HG02981 (cell line): ENCODE measurements around the gene SLC4A4.

Source experiments
- ATAC-seq: cut with Tn5 transposase; IDR thresholded peaks from one replicate; pipeline ENCODE4 v1.9.1; 2021; ENCODE audit warnings: mild to moderate bottlenecking, moderate library complexity; ENCODE audit not compliant: unreplicated experiment

The SLC4A4 gene

DNA sequence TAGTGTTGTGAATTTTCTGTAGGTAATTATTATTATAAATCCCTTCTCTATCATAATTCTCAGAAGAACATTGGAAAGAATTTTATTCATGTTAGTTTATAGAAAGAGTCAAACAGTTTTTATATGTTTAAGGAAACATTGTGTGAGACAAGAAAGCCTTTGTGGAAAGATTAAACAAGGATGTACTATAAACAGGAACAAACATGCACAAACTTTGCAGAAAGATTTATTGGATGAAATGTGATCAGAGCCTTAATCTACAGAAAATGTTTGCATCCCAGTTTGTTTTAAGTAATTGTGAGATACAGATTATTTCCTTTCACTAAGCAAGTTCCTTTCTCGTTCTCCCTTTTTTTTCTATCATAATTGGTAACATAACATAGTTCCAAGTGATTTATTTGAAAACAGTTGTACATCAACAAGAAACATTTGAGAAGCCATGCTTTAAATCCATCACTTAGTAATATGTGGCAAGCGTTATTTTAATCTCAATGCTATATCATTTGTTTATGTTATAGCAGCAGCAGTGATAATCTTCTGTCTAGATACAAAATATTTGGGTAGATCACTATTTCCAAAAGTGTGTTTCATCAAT is 129.4 kb downstream of the SLC4A4 start:
- ATAC-seq = no peak

DNA sequence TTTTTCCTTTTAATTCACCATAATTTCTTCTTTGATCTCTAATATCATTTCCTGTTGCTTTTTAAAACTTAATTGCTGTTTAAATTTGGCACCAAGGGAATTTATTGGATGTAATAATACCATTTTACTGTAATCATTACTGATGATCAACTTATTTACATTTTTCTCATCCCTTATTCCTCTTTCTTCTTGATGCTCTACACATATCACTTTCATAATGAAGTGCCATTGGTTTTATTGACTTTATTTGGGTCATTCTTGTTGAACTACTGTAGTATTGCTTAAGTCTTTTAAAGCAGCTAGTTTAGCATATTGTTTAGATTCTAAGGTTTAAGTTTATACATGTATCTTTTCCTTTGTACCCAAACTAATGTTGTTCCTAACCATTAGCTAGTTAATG is 130.7 kb downstream of the SLC4A4 start:
- no peak for ATAC-seq

DNA sequence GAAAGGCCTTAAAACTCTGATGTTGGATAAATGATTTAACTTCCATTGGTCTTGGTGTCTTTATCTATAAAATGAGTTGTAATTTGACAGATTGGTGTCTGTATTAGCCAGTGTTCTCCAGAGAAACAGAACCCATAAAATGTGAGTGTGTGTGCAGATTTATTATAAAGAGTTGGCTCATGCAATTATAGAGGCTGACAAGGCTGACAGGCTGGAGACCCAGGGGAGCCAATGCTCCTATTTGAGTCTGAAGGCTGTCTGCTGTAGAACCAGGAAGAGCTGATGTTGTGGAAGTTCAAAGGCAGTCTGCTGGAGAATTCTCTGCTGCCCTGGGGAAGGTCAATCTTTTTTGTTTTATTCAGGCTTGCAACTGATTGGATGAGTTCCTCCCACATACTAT is 131.7 kb downstream of the SLC4A4 start:
- no peak for ATAC-seq

DNA sequence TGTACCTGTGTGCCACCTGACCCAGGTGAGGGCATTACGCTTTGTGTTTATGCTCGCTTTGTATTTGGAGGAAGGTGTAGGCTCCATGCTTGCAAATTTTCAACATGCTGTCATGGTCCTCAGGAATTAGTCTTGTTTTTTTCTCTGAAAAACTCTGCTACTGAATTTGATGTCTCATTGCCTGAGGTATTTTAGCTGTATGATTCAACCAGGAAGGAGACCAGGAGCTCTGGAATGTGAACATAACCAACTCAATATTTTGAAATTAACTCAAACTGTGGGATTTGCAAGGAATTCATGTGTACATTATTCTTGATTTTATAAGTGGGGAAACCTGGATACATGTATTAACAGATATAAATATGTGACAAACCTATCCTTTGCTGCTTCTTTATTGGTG is 134.1 kb downstream of the SLC4A4 start:
- no peak for ATAC-seq

DNA sequence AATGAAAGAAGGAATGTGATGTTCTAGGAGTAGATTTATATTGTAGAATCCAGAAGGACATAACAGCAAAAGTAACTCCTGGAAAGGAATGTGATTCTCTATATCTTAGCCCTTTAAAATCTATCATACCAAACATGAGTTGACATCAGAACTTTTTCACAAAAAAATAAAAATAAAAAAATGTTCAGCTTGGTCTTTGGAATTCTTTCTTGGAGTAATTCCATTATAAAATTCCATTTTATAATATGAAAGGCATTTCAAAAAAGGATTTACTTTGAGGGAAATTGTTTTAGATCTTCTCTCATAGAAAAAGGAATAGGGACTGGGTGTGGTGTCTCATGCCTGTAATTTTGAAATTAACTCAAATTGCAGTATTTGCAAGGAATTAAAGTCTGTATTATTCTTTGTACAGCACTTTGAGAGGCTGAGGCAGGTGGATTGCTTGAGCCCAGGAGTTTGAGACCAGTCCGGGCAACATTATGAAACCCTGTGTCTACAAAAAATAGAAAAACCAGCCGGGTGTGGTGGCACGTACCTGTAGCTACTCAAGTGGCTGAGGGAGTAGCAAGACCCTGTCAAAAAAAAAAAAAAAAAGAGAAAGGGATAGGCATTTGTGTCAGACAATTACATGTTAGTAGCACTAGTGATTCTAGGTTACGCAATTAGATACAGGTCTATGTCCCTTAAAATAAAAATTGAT is 134.9 kb downstream of the SLC4A4 start:
- no peak for ATAC-seq

DNA sequence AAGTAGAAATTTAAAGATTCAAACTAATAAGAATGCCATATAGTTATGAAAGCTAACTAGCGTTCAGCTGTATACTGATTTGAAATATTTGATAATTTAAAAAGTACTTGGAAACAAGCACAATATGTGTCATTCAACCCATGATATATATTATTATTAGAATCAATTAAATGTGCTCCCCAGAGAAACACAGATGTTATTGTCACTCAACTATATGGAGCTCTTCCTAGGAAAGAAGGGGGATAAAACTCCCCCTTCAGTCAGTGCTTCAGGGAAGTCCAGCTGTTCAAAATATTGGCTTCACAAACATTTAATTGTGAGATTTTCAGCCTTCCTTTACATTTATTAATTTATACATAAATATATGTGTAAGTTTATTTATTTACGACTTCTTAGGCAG is 135.9 kb downstream of the SLC4A4 start:
- no peak for ATAC-seq

DNA sequence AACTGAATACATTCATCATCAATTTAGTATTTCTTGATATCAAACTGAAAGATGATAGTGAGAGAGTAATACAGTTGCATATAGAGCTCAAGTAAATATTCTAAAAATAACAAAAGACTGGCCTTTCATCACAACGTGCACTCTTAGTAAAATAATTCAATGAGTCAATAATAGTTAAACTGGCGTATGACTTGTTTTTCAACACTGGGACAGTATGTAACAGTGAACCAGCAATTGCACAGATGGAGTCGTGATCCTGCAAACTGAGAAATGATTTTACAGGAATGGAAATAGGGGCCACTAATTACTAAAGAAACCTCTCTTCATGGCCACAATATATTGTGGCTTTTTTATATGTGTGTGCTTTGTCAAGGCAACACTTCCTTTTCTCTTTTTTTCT is 137.4 kb downstream of the SLC4A4 start:
- no peak for ATAC-seq

DNA sequence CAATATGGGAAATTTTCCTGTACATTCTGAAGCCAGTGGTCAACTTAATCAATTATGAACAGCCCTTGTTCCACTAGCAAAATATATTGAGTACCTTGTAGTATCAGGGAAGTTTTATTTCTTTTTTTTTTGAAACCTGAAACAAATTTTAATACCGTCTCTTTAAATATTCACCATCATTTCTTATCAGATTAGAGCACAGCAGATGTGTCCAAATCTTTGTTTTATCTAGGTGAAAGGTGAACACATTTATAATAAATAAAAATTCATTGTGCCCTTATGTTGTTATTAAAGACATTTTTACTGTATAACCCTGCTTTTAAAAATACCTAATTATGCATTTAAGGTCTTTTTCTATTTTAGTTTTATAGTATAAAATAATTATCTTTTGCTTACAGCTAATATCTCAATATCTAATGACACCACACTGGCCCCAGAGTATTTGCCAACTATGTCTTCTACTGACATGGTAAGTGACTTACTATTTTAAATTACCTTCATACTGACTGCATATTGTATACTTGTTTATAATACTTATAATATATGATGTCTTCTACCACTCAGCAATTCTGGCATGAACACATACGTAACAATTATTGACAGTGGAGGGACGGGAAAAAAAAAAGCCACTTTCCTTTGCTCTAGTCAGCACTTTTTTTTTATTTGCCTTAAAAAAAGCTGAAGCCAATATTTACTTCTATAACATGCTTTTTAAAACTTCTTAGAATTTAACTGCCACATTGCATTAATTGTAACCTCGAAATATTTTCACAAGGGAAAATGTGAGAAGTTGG is 147.9 kb downstream of the SLC4A4 start:
- ATAC-seq = no peak

DNA sequence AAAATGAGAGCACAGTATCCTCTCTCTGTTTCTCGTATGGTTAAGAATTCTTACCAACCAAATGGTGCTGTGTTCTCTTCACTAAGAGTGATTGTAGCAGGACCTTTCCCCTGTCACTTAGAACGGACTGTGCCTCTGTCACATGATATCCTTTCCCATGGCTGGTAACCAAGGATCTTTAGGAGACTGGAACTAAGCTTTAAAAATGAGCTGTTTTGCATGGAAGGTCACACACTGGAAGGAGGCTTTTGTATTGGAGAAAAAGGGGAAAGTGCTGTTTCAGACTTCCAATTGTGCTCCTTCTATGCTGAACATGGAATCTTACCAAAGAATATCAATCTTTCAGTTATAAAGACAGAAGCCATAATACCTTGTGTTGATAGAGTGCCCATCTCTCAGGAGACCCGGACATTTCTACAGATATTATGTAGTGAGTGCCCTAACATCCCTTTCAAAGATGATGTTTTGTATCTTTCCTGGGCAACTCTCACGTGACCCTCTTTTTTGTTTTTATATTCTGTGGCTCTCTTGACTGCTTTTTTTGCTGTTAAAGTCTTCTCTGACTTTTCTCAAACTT is 148.6 kb downstream of the SLC4A4 start:
- ATAC-seq = no peak

DNA sequence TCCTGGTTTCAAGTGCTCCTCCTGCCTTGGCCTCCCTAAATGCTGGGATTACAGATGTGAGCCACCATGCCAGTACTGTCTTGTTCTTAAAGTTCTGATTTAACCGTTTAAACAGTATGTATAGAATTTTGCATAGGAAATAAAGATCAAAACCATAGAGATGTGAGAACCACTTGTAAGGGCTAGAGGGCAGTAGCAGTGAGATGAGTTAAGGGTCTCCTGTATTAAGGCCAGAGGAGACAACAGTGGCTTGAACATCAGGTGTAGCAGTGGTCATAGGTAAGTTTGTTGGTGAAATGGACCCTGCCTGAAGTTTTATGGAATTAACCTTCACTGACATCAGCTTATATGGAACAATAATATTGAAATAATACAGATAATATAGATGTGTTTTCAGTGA is 155.7 kb downstream of the SLC4A4 start:
- ATAC-seq = no peak

DNA sequence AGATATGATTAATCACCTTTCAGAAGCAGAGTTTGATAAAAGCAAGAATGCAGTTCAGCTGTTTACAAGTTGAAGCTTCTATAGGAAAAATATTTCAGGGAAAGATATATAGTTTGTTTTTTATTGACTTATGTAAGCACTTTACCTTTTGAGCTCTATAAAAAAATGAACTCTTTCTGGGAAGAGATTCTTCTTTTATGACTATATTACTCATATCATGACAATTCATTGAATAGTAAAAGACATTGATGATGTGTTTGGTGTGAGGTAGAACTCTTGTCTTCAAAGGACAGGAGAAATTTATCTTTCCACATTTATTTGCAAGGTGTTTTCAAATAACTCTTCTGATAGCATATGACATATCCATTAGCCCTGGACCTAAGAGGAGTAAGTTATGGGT is 156.6 kb downstream of the SLC4A4 start:
- ATAC-seq = no peak

DNA sequence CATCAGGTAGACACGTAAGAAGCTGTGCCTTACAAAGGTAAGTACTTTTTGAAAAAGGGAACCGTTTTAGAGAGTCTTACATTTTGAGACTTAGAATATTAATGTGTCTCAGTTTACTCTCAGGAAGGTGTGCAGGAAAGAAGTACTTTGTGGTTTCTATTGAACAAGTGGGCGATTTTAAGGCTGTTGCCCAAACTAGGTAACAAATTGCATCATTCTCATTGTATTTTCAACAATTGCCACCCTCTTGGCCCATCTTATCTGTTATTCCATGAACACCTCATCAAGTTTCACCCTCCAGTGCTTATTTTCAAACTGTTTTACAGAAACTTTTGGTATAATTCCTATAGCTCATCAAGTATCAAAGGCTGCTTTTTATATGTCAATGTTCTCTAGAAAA is 158.3 kb downstream of the SLC4A4 start:
- ATAC-seq = no peak

DNA sequence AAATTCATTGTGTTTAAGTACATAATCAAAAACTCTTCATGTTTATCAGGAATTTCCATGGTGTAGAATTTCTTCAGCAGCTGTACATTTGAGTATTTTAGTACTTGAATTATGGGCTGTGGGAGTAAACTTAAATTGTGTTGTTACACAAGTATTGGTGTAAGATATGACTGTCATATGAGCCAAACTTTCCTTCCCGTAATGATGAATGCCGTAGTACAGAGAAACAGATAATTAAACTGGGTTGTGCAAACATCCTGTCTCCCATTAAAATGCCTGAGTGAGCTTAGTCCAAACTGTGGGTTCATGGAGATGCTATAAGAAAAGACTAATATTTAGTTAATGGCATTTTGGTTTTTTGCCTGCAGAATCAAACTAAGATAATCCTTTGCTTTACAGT is 159.2 kb downstream of the SLC4A4 start:
- ATAC-seq = no peak

DNA sequence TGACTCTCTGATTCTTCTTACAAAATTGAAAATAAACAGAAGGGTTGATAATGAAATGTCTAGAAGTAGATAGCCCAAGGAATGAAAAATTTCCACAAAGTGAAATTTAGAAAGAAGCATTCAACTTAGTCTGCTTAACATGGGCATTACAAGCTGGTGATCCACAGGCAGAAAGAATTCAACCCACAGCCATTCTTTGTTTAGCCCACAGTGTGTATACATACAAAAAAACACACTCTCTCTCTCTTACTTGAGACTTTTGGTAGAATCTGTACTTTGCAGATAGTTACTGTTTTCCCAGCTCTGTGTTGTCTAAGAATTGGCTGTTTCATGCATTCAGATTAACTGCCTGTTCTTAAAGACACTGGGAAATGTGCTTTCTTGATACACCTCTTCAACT is 159.8 kb downstream of the SLC4A4 start:
- no peak for ATAC-seq

DNA sequence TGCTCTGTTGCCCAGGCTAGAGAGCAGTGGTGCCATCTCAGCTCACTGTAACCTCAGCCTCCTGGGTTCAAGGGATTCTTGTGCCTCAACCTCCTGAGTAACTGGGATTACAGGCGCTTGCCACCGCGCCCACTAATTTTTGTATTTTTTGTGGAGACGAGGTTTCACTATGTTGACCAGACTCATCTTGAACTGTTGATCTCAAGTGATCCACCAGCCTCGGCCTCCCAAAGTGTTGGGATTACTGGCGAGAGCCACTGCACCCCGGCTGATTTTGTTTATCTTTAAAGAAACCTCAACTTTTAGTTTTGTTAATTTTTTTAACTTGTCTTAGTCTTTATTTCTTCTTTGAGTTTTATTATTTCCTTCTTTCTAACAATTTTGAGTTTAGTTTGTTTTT is 163.2 kb downstream of the SLC4A4 start:
- ATAC-seq = no peak

DNA sequence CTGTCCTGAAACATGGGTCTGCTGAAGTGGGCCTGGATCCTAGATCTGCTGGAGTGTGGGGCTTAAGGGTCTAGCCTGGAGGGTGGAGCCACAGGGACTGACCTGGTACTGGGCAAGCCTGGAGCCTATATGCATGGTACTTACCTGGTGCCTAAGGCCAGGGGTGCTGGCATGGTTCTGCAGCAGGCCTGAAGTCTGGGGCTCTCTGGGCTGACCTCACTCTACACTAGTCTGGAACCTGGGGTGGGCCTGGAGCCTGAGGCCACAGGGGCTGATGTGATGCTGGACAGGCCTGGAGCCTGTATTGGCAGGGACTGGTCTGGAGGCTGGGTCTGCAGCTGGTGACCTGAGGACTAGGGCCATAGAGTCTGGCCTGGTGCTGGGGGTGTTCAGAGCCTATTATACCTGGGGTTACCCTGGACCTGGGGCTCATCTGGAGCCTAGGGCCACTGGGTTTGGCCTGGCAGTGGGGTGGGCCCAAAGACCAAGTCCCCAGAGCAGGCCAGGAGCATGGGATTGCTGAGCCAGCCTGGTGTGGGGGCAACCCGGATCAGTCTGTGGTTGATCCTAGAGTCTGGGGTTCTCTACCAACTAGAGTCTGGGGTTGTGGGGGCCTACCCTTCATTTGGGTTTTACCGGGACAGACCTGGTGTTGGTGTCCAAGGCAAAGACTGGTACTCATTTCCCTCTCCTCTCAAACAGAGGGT is 179.6 kb downstream of the SLC4A4 start:
- no peak for ATAC-seq

DNA sequence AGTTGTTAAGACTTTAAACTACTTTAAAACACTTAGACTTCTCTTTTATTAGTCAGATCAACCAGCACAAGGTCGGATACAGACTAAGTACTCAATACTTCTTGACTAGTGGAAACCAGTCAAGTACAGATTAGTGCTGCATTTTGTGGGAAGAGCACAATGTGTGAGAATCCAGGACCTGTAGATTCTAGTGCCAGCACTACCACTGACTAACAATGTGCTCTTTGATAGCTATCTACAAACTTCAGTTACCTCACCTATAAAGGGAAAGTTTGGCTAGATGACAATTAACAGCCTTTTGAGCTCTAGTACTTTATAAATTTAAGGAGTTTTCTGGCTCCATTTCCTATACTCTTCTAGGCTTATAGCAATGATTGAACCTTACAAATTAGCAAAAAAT is 181.5 kb downstream of the SLC4A4 start:
- ATAC-seq = no peak

DNA sequence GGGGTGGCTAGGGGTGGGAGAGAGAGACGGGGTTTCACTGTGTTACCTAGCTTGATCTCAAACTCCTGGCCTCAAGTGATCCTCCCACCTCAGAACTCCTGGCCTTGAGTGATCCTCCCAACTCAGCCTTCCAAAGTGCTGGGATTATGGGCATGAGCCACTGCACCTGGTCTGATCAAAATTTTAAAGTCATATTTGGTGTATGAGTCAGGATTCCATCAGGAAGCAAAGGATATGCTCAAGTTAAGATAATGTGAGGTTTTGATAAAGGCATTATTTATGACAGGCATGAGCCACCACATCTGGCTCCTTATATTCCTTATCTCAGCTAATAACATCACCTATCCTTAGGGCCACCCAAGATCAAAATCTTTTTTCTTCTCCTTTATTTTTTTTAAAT is 182.0 kb downstream of the SLC4A4 start:
- no peak for ATAC-seq

DNA sequence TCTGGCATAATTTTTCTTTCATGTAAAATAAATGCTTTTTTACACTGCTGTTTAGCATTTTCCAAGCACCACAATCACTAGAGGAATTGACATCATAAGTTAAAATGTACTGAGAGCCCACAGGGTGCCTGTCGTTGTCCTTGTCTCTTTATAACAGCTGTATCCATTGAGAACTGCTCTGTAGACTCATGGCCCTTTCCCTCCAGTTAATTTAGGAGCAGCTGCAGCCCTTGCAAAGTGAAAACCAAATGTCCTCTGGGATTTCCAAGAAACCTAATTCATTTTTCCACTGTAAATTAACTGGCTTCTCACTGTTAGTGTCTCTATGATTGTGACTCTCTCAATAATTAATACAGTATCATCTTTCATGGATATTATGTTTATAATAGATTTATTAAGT is 185.9 kb downstream of the SLC4A4 start:
- ATAC-seq = no peak

DNA sequence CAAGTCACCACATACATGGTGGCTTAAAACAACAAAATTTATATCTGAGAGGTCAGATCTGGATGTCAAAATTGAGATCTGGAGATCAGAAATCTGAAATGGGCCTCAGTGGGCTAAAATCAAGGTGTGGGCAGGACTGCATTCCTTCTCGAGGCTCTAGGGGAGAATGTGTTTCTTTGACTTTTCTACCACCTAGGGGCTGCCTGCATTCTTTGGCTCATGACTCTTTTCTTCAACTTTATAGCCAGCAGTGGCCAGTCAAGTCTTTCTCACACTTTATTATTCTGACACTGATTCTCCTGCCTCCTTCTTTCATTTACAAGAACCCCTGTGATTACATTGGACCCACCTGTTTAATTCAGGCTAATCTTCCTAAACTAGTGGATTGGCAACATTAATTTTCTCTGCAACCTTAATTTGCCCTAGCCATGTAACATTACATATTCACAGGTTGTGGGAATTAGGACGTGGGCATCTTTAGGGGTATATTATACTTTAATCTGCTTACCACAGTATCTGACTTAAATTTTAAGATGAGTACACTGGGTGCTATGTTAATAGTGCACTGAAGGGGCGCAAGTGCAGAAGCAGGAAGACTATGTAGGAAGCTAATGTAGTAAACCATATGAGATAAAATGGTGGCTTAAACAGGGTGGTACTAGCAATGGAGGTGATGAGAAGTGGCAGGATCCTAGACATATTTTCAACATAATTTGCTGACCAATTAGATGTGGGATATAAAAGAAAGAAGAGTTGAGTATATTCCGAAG is 188.0 kb downstream of the SLC4A4 start:
- no peak for ATAC-seq

DNA sequence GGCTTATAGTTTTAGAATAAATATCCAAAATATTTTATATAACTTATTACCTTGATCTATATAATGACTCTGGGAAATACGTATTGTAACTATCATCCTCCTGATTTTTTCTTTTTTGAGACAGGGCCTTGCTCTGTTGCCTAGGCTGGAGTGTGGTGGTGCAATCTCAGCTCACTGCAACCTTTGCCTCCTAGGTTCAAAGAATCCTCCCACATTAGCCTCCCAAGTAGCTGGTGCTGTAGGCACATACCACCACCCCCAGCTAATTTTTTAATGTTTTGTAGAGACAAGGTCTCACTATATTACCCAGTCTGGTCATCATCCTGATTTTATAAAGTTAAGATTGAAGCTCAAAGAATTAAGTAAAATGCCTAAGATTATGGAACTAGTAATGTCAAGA is 193.6 kb downstream of the SLC4A4 start:
- no peak for ATAC-seq
